Activated naive CD4-positive, alpha-beta T cell treated with anti-CD3 and anti-CD28 coated beads, Interleukin-2, amount 50 U/mL, for 72 hours (primary cell): ENCODE results near the gene ZDHHC17. TPM values are rescaled to one million over a fixed set of nuclear protein-coding genes. Genes with fewer than 3 reads are reported as not detected.
"Not testable (repeated sequence)": the region's sequence is repeated elsewhere in the genome, so short reads cannot be mapped to it uniquely, and the experiment has no call there.

ENCODE experiments used
- ATAC-seq, 2 donors: fragments of 150-1000 bp; cut with Tn5 transposase; 2 replicates each; pipeline ENCODE4 v1.10.0; 2021; ENCODE audit warnings: mild to moderate bottlenecking in 2 of 2, moderate library complexity in 2 of 2
- DNase-seq, 2 donors: peaks; one replicate each; pipeline ENCODE4 v3.0.0; 2021 to 2022; ENCODE audit warnings: low spot score in 2 of 2
- H3K27ac Mint-ChIP-seq, 2 donors: one replicate each; pipeline ENCODE4 v1.8.0; 2022; ENCODE audit warnings: mild to moderate bottlenecking in 2 of 2, mixed read lengths in 2 of 2
- H3K36me3 Mint-ChIP-seq, 2 donors: one replicate each; pipeline ENCODE4 v1.8.0; 2022; ENCODE audit warnings: mixed read lengths in 2 of 2
- H3K9me3 Mint-ChIP-seq, 2 donors: one replicate each; pipeline ENCODE4 v1.8.0; 2022; ENCODE audit warnings: mixed read lengths in 2 of 2
- total RNA-seq, 2 donors: library from RNA; stranded (reverse); gene quantifications; one replicate each; pipeline ENCODE4 v1.2.3, GENCODE V29; 2022

The ZDHHC17 gene, protein sequence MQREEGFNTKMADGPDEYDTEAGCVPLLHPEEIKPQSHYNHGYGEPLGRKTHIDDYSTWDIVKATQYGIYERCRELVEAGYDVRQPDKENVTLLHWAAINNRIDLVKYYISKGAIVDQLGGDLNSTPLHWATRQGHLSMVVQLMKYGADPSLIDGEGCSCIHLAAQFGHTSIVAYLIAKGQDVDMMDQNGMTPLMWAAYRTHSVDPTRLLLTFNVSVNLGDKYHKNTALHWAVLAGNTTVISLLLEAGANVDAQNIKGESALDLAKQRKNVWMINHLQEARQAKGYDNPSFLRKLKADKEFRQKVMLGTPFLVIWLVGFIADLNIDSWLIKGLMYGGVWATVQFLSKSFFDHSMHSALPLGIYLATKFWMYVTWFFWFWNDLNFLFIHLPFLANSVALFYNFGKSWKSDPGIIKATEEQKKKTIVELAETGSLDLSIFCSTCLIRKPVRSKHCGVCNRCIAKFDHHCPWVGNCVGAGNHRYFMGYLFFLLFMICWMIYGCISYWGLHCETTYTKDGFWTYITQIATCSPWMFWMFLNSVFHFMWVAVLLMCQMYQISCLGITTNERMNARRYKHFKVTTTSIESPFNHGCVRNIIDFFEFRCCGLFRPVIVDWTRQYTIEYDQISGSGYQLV
- total RNA-seq: 10 to 100 TPM; 33.8 to 42.4 TPM

DNA sequence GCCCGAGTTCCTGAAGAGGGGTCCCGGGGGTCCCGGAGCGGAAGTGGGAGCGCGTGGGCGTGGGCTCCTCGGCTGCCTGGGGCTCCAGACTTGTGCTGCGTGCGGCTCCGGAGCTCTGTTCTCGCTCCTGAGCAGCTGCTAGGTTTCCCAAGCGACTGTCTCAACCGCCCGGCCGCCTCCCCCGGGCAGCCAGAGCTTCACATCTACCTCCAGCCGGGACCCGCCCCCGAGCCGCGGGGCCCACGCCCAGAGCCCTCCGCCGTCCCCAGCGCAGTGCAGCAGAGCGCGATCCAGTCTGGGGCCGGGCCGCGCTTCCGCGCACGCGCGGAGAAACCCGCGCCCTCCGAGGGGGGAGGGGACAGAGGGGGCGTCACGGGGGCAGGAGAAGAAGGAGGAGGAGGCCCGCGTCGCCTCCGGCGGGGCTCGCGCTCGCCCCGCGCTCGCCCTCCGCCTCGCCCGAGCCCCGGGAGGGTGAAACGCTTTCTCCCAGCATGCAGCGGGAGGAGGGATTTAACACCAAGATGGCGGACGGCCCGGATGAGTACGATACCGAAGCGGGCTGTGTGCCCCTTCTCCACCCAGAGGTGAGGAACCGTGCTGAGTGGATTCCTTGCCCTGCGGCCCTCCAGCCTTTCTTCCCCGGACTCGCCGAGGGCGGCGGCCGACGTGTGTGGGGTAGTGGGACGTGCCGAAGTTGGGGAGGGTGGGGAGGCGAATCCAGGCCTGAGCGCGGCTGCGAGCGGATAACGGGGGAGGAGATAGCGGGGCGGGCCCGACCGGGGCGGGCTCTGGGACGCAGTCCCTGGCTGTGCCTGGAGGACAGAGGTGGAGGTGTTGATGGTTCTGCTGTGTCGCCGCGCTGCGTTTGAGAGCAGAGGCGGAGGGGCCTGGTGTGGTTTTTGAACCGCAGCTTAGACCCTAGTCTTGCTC lies at the start of gene ZDHHC17:
TSS of gene ZDHHC17 (plus strand) at position 370 of the 930 bp plus-strand sequence. CDS start at position 492, 122 bp downstream.
- Mint-ChIP-seq H3K27ac (peak within 1 kb of the TSS; percentile 95 to 97), H3K9me3 (no peaks in the 10 kb centered on the region), H3K36me3 (peaks cover 14% of the 10 kb centered on the region in 2 donors)
- ATAC-seq (peak; percentile 88 to 89), DNase-seq (peak; percentile 87 to 92)

DNA sequence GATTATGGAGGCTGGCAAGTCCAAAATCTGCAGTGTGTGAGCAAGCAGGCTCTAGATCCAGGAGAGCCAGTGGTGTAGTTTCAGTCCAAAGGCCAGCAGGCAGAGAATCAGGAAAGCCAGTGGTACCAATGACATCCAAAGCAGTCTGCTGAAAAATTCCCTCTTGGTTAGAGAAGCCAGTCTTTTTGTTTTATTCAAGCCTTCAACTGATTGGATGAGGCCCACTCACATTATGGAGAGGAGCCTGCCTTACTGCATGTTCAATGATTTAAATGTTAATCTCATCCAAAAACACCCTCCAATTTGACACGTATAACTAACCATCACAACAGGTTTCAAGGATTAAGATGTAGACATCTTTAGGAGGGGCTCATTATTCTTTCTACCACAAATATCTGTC lies 49.5 kb upstream of the ZDHHC17 start:
- no peak overlapping the region for H3K27ac Mint-ChIP-seq
- no peaks in the 10 kb centered on the region for H3K36me3 Mint-ChIP-seq
- DNase-seq (no peak), ATAC-seq (no peak)
- no peaks in the 10 kb centered on the region for H3K9me3 Mint-ChIP-seq

DNA sequence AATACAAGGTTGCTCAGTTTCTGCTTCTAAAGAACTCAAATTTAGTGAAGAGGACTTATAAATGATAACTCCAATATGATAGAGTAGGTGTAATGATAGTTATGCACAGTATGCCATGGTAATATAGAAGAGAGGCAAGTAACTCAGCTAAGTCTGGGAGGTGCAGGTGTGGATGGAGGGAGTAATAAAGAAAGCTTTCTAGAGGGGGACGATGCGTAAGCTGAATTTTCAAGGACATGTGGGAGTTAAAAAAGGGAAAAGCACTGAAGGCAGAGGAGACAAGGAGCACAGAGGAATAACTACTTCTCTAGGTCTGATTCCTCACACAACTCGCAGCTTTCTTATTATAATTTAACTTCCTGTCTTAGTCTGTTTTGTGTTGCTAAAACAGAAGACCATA lies 49.1 kb upstream of the ZDHHC17 start:
- DNase-seq (no peak), ATAC-seq (no peak)
- Mint-ChIP-seq H3K9me3 (no peaks in the 10 kb centered on the region), H3K36me3 (no peaks in the 10 kb centered on the region), H3K27ac (no peak overlapping the region)

DNA sequence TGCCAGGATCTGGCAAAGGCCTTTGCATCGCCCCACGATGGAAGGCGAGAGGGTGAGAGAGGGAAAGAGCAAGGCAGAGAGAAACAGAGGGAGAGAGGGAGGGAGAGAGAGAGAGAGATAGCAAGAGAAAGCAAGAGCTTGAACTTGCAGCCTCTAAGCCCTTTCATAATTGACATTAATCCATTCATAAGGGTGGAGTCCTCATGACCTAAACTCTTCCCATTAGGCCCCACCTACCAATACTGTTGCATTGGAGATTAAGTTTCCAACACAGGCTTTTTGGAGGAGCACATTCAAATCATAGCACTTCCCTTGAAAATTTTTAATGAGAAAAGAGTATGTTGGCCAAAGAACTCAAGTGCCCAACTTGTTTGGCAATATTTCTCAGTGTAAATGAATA lies 48.6 kb upstream of the ZDHHC17 start:
- Mint-ChIP-seq H3K9me3 (no peaks in the 10 kb centered on the region), H3K36me3 (no peaks in the 10 kb centered on the region), H3K27ac (no peak overlapping the region)
- no peak for ATAC-seq
- no peak for DNase-seq

DNA sequence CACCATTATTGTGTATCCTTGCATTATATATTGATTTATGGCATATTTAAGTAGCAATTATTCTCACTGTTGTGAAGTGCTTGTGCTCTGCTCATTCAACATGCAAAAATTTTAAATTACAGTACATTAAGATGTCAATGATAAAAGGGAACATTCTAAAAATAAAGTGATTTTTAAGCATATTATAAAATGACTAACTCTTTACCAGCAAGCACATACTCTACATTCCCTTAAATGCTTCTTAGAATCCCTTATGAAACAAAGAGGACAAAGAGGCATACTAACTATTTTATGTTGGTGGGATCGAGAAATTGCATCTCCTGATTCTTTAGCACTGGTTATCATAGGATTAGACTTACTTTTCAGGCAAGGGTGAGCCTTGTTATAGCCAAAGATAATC lies 46.6 kb upstream of the ZDHHC17 start:
- no peak for ATAC-seq
- Mint-ChIP-seq H3K27ac (no peak overlapping the region), H3K36me3 (no peaks in the 10 kb centered on the region), H3K9me3 (no peaks in the 10 kb centered on the region)
- no peak for DNase-seq

DNA sequence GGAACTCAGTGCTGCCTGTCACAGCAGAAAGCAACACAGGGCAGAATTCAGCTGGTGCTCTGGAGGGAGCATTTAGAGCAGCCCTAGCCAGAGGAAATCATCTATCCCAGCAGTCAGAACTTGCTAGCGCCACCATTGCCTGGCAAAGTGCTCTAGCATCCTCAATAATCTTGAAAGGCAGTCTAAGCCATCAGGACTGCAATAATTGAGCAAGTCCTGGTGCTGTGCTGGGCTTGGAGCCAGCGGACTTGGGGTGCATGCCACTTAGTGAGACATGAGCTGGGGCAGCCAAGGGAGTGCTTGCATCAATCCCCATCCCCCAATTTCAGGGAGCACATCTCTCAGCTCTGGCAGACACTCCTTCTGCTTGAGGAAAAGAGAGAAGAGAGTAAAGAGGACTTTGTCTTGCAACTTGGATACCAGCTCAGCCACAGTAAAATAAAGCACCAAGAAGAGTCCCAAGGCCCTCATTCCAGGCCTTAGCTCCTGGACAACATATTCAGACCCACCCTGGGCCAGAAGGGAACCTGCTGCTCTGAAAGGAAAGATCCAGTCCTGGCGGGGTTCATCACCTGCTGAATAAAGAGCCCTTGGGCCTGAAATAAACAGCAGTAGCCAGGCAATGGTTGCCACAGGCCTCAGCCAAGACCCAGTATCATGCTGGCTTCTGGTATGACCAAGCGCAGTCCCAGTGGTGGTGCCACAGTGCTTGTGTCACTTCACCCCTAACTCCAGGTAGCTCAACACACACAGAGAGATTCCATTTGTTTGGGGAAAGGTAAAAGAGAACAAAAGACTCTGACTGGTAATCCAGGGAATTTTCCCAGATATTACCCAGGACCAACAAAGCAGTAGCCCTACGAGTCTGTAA lies 44.5 kb upstream of the ZDHHC17 start:
- H3K36me3 Mint-ChIP-seq: no peaks in the 10 kb centered on the region

DNA sequence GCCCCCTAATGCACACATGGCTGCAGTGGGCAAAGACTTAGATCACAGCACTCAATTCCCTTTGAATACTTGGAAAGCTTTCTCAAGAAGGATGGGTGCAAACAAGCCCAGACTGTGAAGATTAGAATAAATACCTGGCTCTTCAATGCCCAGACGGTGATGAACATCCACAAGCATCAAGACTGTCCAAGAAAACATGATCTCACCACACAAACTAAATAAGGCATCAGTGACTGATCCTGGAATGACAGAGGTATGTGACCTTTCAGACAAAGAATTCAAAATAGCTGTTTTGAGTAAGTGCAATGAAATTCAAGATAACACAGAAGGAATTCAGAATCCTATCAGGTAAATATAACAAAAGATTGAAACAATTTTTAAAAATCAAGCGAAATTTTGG lies 43.8 kb upstream of the ZDHHC17 start:
- DNase-seq: no peak
- no peak overlapping the region for H3K27ac Mint-ChIP-seq
- no peak for ATAC-seq
- no peaks in the 10 kb centered on the region for H3K9me3 Mint-ChIP-seq
- H3K36me3 Mint-ChIP-seq: no peaks in the 10 kb centered on the region

More for the DNA sequence above, 44.5 kb upstream of the ZDHHC17 start:
- ATAC-seq (no peak), DNase-seq (no peak)
- H3K9me3 Mint-ChIP-seq: no peaks in the 10 kb centered on the region
- no peak overlapping the region for H3K27ac Mint-ChIP-seq

DNA sequence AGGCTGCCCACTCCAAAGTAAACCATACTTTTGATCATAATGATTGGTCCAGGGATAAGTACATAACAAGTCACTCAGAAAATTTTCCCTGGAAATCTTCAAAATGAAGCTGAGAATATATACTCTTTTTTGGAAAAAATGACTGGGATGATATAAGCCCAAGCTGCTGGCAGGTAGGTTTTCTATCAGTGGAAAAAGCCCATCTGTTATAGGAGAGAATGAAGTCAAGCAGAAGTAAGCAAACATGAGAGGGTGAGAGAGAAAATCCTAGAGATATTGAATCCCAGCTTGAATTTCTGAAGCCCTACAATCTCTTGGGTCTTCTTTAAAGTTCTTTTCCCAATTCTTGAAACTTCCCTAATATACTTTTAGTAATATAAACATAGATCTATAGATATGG lies 37.3 kb upstream of the ZDHHC17 start:
- Mint-ChIP-seq H3K9me3 (no peaks in the 10 kb centered on the region), H3K27ac (no peak overlapping the region), H3K36me3 (no peaks in the 10 kb centered on the region)
- ATAC-seq: no peak
- DNase-seq: no peak

DNA sequence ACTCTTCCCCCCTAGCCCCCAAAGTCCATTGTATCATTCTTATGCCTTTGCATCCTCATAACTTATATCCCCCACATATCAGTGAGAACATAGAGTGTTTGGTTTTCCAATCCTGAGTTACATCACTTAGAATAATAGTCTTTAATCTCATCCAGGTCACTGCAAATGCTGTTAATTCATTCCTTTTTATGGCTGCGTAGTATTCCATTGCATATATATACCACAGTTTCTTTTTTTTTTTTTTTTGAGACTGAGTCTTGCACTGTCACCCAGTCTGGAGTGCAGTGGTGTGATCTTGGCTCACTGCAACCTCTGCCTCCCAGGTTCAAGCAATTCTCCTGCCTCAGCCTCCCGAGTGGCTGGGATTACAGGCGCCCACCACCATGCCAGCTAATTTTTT lies 31.7 kb upstream of the ZDHHC17 start:
- not testable (repeated sequence) for ATAC-seq, DNase-seq, H3K27ac Mint-ChIP-seq
- Mint-ChIP-seq H3K36me3 (peaks cover 3 to 24% of the 10 kb centered on the region in 2 donors), H3K9me3 (peaks cover 7 to 12% of the 10 kb centered on the region in 2 donors)

DNA sequence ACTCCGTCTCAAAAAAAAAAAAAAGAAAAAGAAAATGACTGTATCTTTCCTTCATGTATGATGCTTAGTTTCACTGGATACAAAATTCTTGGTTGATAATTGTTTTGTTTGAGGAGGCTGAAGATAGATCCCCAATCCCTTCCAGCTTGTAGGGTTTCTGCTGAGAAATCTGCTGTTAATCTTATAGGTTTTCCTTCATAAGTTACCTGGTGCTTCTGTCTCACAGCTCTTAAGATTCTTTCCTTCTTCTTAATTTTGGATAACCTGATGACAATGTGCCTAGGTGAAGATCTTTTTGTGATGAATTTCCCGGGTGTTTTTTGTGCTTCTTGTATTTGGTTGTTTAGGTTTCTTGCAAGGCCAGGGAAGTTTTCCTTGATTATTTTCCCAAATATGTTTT lies 26.2 kb upstream of the ZDHHC17 start:
- H3K27ac Mint-ChIP-seq: not testable (repeated sequence)

DNA sequence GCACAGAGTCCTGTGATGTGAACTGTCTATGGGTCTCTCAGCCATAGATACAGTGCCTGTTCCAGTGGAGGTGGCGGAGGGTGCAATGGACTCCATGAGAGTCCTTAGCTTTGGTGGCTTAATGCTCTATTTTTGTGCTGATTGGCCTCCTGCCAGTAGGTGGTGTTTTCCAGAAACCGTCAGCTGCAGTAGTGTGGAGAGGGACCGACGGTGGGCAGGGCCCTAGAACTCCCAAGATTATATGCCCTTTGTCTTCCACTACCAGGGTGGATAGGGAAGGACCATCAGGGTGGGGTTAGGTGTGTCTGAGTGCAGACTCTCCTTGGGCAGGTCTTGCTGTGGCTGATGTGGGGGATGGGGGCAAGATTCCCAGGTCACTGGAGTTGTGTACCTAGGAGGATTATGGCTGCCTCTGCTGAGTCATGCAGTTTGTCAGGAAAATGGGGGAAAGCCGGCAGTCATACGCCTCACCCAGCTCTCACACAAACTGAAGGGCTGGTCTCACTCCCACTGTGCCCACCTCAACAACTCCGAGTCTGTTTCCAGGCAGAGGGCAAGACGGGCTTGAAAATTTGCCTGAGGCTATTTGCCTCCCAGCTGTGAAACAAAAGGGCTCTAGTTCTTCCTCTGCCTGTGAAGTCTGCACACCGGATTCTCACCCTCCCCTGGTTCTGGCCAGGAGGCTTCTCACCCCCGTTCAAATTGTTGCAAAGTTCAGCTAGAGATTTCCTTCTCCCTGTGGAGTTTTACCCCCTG lies 24.9 kb upstream of the ZDHHC17 start:
- ATAC-seq: no peak
- Mint-ChIP-seq H3K9me3 (peaks cover 15 to 23% of the 10 kb centered on the region in 2 donors), H3K27ac (no peak overlapping the region), H3K36me3 (peaks cover 19 to 28% of the 10 kb centered on the region in 2 donors)
- DNase-seq: no peak

More for the DNA sequence above, 26.2 kb upstream of the ZDHHC17 start:
- DNase-seq, ATAC-seq: not testable (repeated sequence)
- Mint-ChIP-seq H3K9me3 (peaks cover 19 to 25% of the 10 kb centered on the region in 2 donors), H3K36me3 (peaks cover 19 to 36% of the 10 kb centered on the region in 2 donors)

DNA sequence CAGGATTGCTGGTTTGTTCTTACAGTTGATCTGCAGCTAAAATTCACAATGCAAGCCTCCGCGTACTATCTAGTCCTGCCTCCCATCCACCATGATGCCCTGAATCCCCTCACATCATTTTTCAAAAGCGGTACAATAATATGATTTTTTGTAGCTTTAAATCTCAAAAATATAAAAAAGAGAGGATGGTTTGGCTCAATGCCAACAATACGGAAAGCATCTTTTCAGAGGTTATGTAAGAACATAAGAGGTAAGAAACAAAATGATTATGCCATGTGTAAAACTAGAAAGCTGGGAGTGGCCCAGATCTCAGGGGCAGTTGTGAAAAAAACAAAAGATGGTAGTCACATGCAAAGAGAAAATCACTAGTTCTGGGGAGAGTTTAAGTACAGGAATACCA lies 24.0 kb upstream of the ZDHHC17 start:
- Mint-ChIP-seq H3K36me3 (peaks cover 19 to 28% of the 10 kb centered on the region in 2 donors), H3K27ac (no peak overlapping the region), H3K9me3 (peaks cover 15 to 16% of the 10 kb centered on the region in 2 donors)
- ATAC-seq: no peak
- no peak for DNase-seq

DNA sequence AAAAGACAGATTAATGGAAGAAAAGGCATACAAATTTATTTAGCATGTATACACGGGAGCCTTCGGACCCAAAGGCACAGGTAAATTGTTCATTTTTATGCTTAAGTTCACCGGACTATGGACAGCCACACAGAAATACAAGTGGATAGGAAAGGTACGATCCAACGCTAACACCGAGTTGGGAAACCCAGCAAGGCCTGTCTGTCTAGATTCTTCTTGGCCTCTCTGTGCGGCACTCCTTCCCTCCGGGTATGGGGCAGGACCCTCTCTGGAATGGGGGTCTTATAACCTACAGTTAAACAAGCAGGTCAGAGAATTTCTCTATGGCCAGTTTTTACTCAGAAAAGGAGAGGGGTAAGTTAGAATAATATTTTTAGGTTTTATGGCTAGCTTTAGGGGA lies 23.4 kb upstream of the ZDHHC17 start:
- Mint-ChIP-seq H3K27ac (no peak overlapping the region), H3K36me3 (peaks cover 19 to 28% of the 10 kb centered on the region in 2 donors), H3K9me3 (peaks cover 13 to 15% of the 10 kb centered on the region in 2 donors)
- no peak for ATAC-seq
- no peak for DNase-seq

DNA sequence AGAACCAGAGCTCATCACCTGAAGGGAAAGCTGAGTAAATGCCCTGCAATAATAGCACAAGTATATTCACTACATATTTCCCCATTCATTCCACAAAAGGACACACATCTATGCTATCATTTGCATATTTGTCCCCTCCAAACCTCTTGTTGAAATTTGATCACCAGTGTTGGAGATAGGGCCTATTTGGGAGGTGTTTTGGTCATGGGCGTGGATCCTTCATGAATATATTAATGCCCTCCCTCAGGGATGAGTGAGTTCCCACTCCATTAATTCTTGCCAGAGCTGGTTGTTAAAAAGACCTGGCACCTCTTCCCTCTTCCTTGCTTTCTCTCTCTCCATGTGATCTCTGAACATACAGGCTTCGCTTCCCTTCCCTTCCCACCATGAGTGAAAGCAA lies 18.6 kb upstream of the ZDHHC17 start:
- no peak for ATAC-seq
- Mint-ChIP-seq H3K9me3 (no peaks in the 10 kb centered on the region), H3K27ac (no peak overlapping the region), H3K36me3 (no peaks in the 10 kb centered on the region)
- no peak for DNase-seq

DNA sequence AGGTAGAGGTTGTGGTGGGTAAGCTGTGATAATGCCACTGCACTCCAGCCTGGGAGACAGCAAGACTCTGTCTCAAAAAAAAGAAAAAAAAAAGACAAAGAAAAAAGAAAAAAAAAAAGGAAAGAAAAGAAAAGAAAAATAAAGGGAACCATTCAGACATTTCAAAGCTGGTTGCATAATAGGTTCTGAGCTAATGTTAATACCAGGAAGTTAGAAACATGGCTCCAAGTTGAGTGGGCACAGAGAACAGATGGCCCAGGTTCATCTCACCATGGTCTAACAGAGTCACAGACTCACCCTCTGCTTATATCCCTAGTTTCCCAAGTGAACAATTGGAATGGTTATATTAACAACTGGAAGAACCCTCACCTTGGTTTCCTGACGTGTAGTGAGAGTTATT lies 17.4 kb upstream of the ZDHHC17 start:
- no peak for DNase-seq
- Mint-ChIP-seq H3K36me3 (no peaks in the 10 kb centered on the region), H3K9me3 (no peaks in the 10 kb centered on the region), H3K27ac (no peak overlapping the region)
- no peak for ATAC-seq
